WTC11 (cell line): ENCODE results near the gene HEYL. TPM values are rescaled to one million over a fixed set of nuclear protein-coding genes. Genes with fewer than 3 reads are reported as not detected.

ENCODE experiments used
- ATAC-seq: fragments of 200-7000 bp; cut with Tn5 transposase; 2 replicates; pipeline ENCODE4 v1.10.0; 2021; ENCODE audit warnings: mild to moderate bottlenecking, moderate library complexity
- CTCF ChIA-PET: fragments of 300-600 bp; sonication (Branson Sonifier 250); formaldehyde crosslinking; loops from one replicate; lab custom pipeline; 2021; ENCODE audit warnings: antibody characterized with exemption; lab: Charles Lee
- POLR2A ChIA-PET: fragments of 350-600 bp; sonication (Branson Sonifier 250); formaldehyde crosslinking; loops from one replicate; lab custom pipeline; 2021; ENCODE audit warnings: antibody characterized with exemption; lab: Charles Lee
- DNase-seq: peaks from one replicate; pipeline ENCODE4 v3.0.0; 2021; ENCODE audit warnings: low spot score
- H3K27ac Mint-ChIP-seq: 2 replicates; pipeline ENCODE4 v1.8.0; 2021; ENCODE audit warnings: mixed read lengths
- H3K27me3 Mint-ChIP-seq: 2 replicates; pipeline ENCODE4 v1.8.0; 2021; ENCODE audit warnings: low read depth, mild to moderate bottlenecking, moderate library complexity, mixed read lengths
- H3K36me3 Mint-ChIP-seq: 2 replicates; pipeline ENCODE4 v1.8.0; 2021; ENCODE audit warnings: mixed read lengths
- H3K4me1 Mint-ChIP-seq: 2 replicates; pipeline ENCODE4 v1.8.0; 2022; ENCODE audit warnings: mixed read lengths
- H3K4me3 Mint-ChIP-seq: 2 replicates; pipeline ENCODE4 v1.8.0; 2021; ENCODE audit warnings: mild to moderate bottlenecking, moderate library complexity, mixed read lengths
- H3K9me3 Mint-ChIP-seq: 2 replicates; pipeline ENCODE4 v1.8.0; 2021; ENCODE audit warnings: mixed read lengths
- ARID4B ChIP-seq: sonication (generic); formaldehyde crosslinking; IDR thresholded peaks from 2 replicates; pipeline ENCODE4 v1.8.0; 2023; ENCODE audit warnings: missing genetic modification reagents, mild to moderate bottlenecking, borderline replicate concordance
- ESRRA ChIP-seq: sonication (generic); formaldehyde crosslinking; IDR thresholded peaks from 2 replicates; pipeline ENCODE4 v1.8.1; 2022; ENCODE audit warnings: mild to moderate bottlenecking, missing genetic modification reagents, borderline replicate concordance
- FOXJ3 ChIP-seq: sonication (generic); formaldehyde crosslinking; IDR thresholded peaks from 2 replicates; pipeline ENCODE4 v1.9.0; 2021; ENCODE audit warnings: missing genetic modification reagents, mild to moderate bottlenecking, borderline replicate concordance
- IRF2 ChIP-seq: sonication (generic); formaldehyde crosslinking; IDR thresholded peaks from 2 replicates; pipeline ENCODE4 v1.8.0; 2022; ENCODE audit warnings: low read depth, missing genetic modification reagents, borderline replicate concordance
- JAZF1 ChIP-seq: fragments of 250-450 bp; sonication (Bioruptor Pico); IDR thresholded peaks from 2 replicates; pipeline ENCODE4 v1.9.0; 2021; ENCODE audit warnings: moderate library complexity, mild to moderate bottlenecking, inconsistent platforms
- NR3C1 ChIP-seq: sonication (generic); formaldehyde crosslinking; conservative IDR thresholded peaks from 2 replicates; pipeline ENCODE4 v1.8.1; 2023; ENCODE audit warnings: low read depth, mild to moderate bottlenecking, missing genetic modification reagents
- SMAD3 ChIP-seq: sonication (generic); formaldehyde crosslinking; IDR thresholded peaks from 2 replicates; pipeline ENCODE4 v1.8.0; 2022; ENCODE audit warnings: missing genetic modification reagents, mild to moderate bottlenecking, borderline replicate concordance
- TEAD4 ChIP-seq: sonication (generic); formaldehyde crosslinking; IDR thresholded peaks from 2 replicates; pipeline ENCODE4 v1.8.0; 2022; ENCODE audit warnings: mild to moderate bottlenecking, missing genetic modification reagents
- ZNF219 ChIP-seq: sonication (generic); formaldehyde crosslinking; IDR thresholded peaks from 2 replicates; pipeline ENCODE4 v1.8.0; 2023; ENCODE audit warnings: missing genetic modification reagents, mild to moderate bottlenecking, borderline replicate concordance
- total RNA-seq: library from RNA; stranded (reverse); gene quantifications from 3 replicates; pipeline ENCODE4 v1.2.3, GENCODE V29; 2021
- TF ChIP-seq, protein P1 (sequence below): sonication (generic); formaldehyde crosslinking; IDR thresholded peaks from 2 replicates; pipeline ENCODE4 v1.8.0; 2022; ENCODE audit warnings: mild to moderate bottlenecking, missing genetic modification reagents
- TF ChIP-seq, protein P2 (sequence below): fragments of 250-450 bp; sonication (Bioruptor Pico); IDR thresholded peaks from 2 replicates; pipeline ENCODE4 v1.9.0; 2021; ENCODE audit warnings: mild to moderate bottlenecking
- TF ChIP-seq, protein P3 (sequence below): fragments of 250-450 bp; sonication (Bioruptor Pico); IDR thresholded peaks from 2 replicates; pipeline ENCODE4 v2.1.2; 2022; ENCODE audit warnings: mild to moderate bottlenecking, moderate library complexity
- TF ChIP-seq, protein P4 (sequence below): sonication (generic); formaldehyde crosslinking; IDR thresholded peaks from 2 replicates; pipeline ENCODE4 v1.8.1; 2023; ENCODE audit warnings: mild to moderate bottlenecking, missing genetic modification reagents, borderline replicate concordance
- TF ChIP-seq, protein P5 (sequence below): sonication (generic); formaldehyde crosslinking; IDR thresholded peaks from 2 replicates; pipeline ENCODE4 v1.8.0; 2023; ENCODE audit warnings: mild to moderate bottlenecking, missing genetic modification reagents

Gene HEYL
- total RNA-seq, 1 experiment from 2014 or later: 2.3 TPM

DNA sequence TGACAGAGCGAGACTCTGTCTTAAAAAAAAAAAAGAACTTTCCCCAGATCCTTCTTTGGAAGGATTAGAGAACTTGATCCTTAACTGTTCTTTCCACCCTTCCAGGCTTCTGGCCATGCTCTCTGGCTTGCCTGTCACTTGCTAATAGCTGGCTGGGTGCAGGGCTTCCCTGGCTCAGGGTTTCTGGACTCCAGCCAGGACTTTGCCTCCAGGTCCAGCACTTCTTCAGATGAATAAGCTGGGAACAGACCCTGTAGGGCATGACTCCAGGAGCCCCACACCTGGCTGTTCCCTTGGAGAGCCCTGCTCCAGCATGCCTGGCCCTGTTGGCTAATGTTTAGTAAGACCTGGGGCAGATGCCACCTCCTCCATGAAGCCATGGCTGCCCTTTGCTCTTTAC lies 35.8 kb upstream of the HEYL start:
- no peaks in the 10 kb centered on the region for H3K9me3 Mint-ChIP-seq
- ChIA-PET CTCF (interaction anchor here (0.7 to 6.1 kb wide), 3 partner anchors 16 to 21 kb away, joined by 3 to 58 read pairs (median 10); partner anchors contain the start of gene HPCAL4), POLR2A (interaction anchor here (0.6 kb wide), 1 partner anchor 84 kb away, joined by 3 read pairs; no protein-coding TSS in a partner anchor)
- ATAC-seq: no peak
- no peaks in the 10 kb centered on the region for H3K36me3 Mint-ChIP-seq
- peaks cover 99% of the 10 kb centered on the region for H3K27me3 Mint-ChIP-seq
- TF ChIP-seq, protein P1, sequence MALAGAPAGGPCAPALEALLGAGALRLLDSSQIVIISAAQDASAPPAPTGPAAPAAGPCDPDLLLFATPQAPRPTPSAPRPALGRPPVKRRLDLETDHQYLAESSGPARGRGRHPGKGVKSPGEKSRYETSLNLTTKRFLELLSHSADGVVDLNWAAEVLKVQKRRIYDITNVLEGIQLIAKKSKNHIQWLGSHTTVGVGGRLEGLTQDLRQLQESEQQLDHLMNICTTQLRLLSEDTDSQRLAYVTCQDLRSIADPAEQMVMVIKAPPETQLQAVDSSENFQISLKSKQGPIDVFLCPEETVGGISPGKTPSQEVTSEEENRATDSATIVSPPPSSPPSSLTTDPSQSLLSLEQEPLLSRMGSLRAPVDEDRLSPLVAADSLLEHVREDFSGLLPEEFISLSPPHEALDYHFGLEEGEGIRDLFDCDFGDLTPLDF (CRISPR knock-in tag): no peak
- TF ChIP-seq IRF2 (CRISPR knock-in tag): no peak
- TF ChIP-seq FOXJ3 (CRISPR knock-in tag): no peak
- TF ChIP-seq ARID4B (CRISPR knock-in tag): no peak
- no peak for TF ChIP-seq NR3C1 (CRISPR knock-in tag)
- no peak for TF ChIP-seq ESRRA (CRISPR knock-in tag)
- no peak for DNase-seq
- no peak overlapping the region for H3K4me3 Mint-ChIP-seq
- no peak overlapping the region for H3K27ac Mint-ChIP-seq
- no peaks in the 10 kb centered on the region for H3K4me1 Mint-ChIP-seq

GRCh38 chr1:39673215-39673614 lies 33.8 kb upstream of the HEYL start:
- ATAC-seq (no peak), DNase-seq (no peak)
- H3K9me3 Mint-ChIP-seq: no peaks in the 10 kb centered on the region
- H3K27me3 Mint-ChIP-seq: peaks cover 99% of the 10 kb centered on the region
- POLR2A ChIA-PET: no interaction called here
- no peak overlapping the region for H3K4me3 Mint-ChIP-seq
- no peaks in the 10 kb centered on the region for H3K36me3 Mint-ChIP-seq
- CTCF ChIA-PET: interaction anchor here (0.7 to 6.1 kb wide), 19 partner anchors 8 to 134 kb away, joined by 3 to 90 read pairs (median 11); partner anchors contain the start of genes HPCAL4 and PPIE
- H3K27ac Mint-ChIP-seq: no peak overlapping the region
- no peaks in the 10 kb centered on the region for H3K4me1 Mint-ChIP-seq
- TF ChIP-seq ARID4B (CRISPR knock-in tag): no peak
- no peak for TF ChIP-seq NR3C1 (CRISPR knock-in tag)
- TF ChIP-seq TEAD4 (CRISPR knock-in tag): no peak
- TF ChIP-seq, protein P2, sequence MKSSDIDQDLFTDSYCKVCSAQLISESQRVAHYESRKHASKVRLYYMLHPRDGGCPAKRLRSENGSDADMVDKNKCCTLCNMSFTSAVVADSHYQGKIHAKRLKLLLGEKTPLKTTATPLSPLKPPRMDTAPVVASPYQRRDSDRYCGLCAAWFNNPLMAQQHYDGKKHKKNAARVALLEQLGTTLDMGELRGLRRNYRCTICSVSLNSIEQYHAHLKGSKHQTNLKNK (CRISPR knock-in tag): no peak
- TF ChIP-seq, protein P3, sequence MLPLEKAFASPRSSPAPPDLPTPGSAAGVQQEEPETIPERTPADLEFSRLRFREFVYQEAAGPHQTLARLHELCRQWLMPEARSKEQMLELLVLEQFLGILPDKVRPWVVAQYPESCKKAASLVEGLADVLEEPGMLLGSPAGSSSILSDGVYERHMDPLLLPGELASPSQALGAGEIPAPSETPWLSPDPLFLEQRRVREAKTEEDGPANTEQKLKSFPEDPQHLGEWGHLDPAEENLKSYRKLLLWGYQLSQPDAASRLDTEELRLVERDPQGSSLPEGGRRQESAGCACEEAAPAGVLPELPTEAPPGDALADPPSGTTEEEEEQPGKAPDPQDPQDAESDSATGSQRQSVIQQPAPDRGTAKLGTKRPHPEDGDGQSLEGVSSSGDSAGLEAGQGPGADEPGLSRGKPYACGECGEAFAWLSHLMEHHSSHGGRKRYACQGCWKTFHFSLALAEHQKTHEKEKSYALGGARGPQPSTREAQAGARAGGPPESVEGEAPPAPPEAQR: no peak
- TF ChIP-seq, protein P4, sequence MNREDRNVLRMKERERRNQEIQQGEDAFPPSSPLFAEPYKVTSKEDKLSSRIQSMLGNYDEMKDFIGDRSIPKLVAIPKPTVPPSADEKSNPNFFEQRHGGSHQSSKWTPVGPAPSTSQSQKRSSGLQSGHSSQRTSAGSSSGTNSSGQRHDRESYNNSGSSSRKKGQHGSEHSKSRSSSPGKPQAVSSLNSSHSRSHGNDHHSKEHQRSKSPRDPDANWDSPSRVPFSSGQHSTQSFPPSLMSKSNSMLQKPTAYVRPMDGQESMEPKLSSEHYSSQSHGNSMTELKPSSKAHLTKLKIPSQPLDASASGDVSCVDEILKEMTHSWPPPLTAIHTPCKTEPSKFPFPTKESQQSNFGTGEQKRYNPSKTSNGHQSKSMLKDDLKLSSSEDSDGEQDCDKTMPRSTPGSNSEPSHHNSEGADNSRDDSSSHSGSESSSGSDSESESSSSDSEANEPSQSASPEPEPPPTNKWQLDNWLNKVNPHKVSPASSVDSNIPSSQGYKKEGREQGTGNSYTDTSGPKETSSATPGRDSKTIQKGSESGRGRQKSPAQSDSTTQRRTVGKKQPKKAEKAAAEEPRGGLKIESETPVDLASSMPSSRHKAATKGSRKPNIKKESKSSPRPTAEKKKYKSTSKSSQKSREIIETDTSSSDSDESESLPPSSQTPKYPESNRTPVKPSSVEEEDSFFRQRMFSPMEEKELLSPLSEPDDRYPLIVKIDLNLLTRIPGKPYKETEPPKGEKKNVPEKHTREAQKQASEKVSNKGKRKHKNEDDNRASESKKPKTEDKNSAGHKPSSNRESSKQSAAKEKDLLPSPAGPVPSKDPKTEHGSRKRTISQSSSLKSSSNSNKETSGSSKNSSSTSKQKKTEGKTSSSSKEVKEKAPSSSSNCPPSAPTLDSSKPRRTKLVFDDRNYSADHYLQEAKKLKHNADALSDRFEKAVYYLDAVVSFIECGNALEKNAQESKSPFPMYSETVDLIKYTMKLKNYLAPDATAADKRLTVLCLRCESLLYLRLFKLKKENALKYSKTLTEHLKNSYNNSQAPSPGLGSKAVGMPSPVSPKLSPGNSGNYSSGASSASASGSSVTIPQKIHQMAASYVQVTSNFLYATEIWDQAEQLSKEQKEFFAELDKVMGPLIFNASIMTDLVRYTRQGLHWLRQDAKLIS (CRISPR knock-in tag): no peak
- no peak for TF ChIP-seq SMAD3 (CRISPR knock-in tag)
- no peak for TF ChIP-seq ZNF219 (CRISPR knock-in tag)
- TF ChIP-seq JAZF1 (CRISPR knock-in tag): no peak
- TF ChIP-seq, protein P5, sequence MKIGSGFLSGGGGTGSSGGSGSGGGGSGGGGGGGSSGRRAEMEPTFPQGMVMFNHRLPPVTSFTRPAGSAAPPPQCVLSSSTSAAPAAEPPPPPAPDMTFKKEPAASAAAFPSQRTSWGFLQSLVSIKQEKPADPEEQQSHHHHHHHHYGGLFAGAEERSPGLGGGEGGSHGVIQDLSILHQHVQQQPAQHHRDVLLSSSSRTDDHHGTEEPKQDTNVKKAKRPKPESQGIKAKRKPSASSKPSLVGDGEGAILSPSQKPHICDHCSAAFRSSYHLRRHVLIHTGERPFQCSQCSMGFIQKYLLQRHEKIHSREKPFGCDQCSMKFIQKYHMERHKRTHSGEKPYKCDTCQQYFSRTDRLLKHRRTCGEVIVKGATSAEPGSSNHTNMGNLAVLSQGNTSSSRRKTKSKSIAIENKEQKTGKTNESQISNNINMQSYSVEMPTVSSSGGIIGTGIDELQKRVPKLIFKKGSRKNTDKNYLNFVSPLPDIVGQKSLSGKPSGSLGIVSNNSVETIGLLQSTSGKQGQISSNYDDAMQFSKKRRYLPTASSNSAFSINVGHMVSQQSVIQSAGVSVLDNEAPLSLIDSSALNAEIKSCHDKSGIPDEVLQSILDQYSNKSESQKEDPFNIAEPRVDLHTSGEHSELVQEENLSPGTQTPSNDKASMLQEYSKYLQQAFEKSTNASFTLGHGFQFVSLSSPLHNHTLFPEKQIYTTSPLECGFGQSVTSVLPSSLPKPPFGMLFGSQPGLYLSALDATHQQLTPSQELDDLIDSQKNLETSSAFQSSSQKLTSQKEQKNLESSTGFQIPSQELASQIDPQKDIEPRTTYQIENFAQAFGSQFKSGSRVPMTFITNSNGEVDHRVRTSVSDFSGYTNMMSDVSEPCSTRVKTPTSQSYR (CRISPR knock-in tag): no peak
